H1 (cell line): ENCODE measurements around the gene PGBD5. TPM values are rescaled to one million over a fixed set of nuclear protein-coding genes. Genes with fewer than 3 reads are reported as not detected.

Experiments used
- CTCF ChIA-PET: fragments of 300-600 bp; sonication (Branson Sonifier 250); formaldehyde crosslinking; loops from one replicate; lab custom pipeline; 2021; ENCODE audit not compliant: partially characterized antibody; lab: Charles Lee
- POLR2A ChIA-PET: fragments of 300-600 bp; sonication (Branson Sonifier 250); formaldehyde crosslinking; loops from one replicate; lab custom pipeline; 2021; ENCODE audit warnings: inconsistent platforms; ENCODE audit not compliant: partially characterized antibody; lab: Charles Lee
- DNase-seq, 2 experiments: peaks; one replicate each; pipeline versions ENCODE4 v3.0.0 to v3.0.0-alpha.2; 2010 to 2022; ENCODE audit warnings: low spot score in 2 of 2, low read depth in 1 of 2, mixed read lengths in 1 of 2
- FAIRE-seq: peaks from 2 replicates; lab custom pipeline; 2011; peaks lifted over from hg19 to GRCh38; lab: Jason Lieb, UNC
- H2AFZ ChIP-seq: 2 replicates; pipeline ENCODE4 v1.8.1; 2012; ENCODE audit warnings: low read length, inconsistent platforms
- H2AK5ac ChIP-seq: 2 replicates; pipeline ENCODE4 v1.6.1; 2013; ENCODE audit warnings: low read depth, low read length
- H2BK120ac ChIP-seq: replicated peaks from 2 replicates; pipeline ENCODE3; 2013; ENCODE audit warnings: low read depth, low read length, inconsistent platforms
- H2BK12ac ChIP-seq: 2 replicates; pipeline ENCODE4 v1.6.1; 2013; ENCODE audit warnings: low read depth, low read length
- H2BK15ac ChIP-seq: 2 replicates; pipeline ENCODE4 v1.6.1; 2013; ENCODE audit warnings: low read length
- H2BK20ac ChIP-seq: 2 replicates; pipeline ENCODE4 v1.6.1; 2013; ENCODE audit warnings: low read length
- H2BK5ac ChIP-seq: 2 replicates; pipeline ENCODE4 v1.6.1; 2013; ENCODE audit warnings: low read depth, low read length
- H3K14ac ChIP-seq: 2 replicates; pipeline ENCODE4 v1.6.1; 2013; ENCODE audit warnings: inconsistent platforms; ENCODE audit not compliant: insufficient read length
- H3K18ac ChIP-seq: 2 replicates; pipeline ENCODE4 v1.6.1; 2013; ENCODE audit warnings: low read length; ENCODE audit errors: extremely low read depth
- H3K23ac ChIP-seq: 2 replicates; pipeline ENCODE4 v1.6.1; 2013; ENCODE audit warnings: inconsistent platforms; ENCODE audit not compliant: insufficient read length
- H3K23me2 ChIP-seq: 2 replicates; pipeline ENCODE4 v1.6.1; 2013; ENCODE audit warnings: low read depth, low read length
- H3K27ac ChIP-seq: 2 replicates; pipeline ENCODE4 v1.6.1; 2011; ENCODE audit warnings: low read depth, low read length, inconsistent platforms
- H3K27me3 ChIP-seq, 4 experiments: replicated peaks in 1 of 4; 1 replicate in 1 of 4; 2 replicates in 3 of 4; pipeline versions ENCODE4 v1.6.1 to v1.8.1; 2011 to 2013; ENCODE audit warnings: low read length in 3 of 4, mild to moderate bottlenecking in 3 of 4, inconsistent platforms in 2 of 4, mixed read lengths in 2 of 4, moderate library complexity in 1 of 4; ENCODE audit not compliant: control insufficient read depth in 3 of 4, insufficient read depth in 3 of 4; ENCODE audit errors: extremely low read depth in 1 of 4
- H3K36me3 ChIP-seq, 4 experiments: 2 replicates each; pipeline versions ENCODE4 v1.6.1 to v1.8.1; 2011 to 2013; ENCODE audit warnings: mild to moderate bottlenecking in 4 of 4, low read length in 3 of 4, moderate library complexity in 2 of 4, control low read depth in 1 of 4, inconsistent platforms in 1 of 4; ENCODE audit not compliant: insufficient read depth in 4 of 4, control insufficient read depth in 2 of 4
- H3K4ac ChIP-seq: replicated peaks from 2 replicates; pipeline ENCODE3; 2013; ENCODE audit warnings: low read length, low read depth, mixed read lengths, inconsistent platforms; ENCODE audit not compliant: insufficient read length
- H3K4me1 ChIP-seq, 4 experiments: replicated peaks in 1 of 4; 1 replicate in 1 of 4; 2 replicates in 3 of 4; pipeline versions ENCODE4 v1.6.1 to v1.8.1; 2011 to 2013; ENCODE audit warnings: low read length in 3 of 4, inconsistent platforms in 2 of 4, mixed read lengths in 1 of 4; ENCODE audit not compliant: insufficient read depth in 4 of 4, control insufficient read depth in 3 of 4
- H3K4me2 ChIP-seq, 2 experiments: 2 replicates each; pipeline versions ENCODE4 v1.6.1 to v1.8.1; 2011 to 2013; ENCODE audit warnings: low read depth in 2 of 2, low read length in 2 of 2, control low read depth in 1 of 2, inconsistent platforms in 1 of 2, mild to moderate bottlenecking in 1 of 2; ENCODE audit not compliant: insufficient read depth in 1 of 2
- H3K4me3 ChIP-seq, 4 experiments: fragments of 200-600, 300-600 bp in 1 of 4; sonication (generic), shearing (Covaris generic), sonication (Bioruptor Twin) in 1 of 4; 2 replicates each; pipeline versions ENCODE4 v1.5.1 to v1.8.1; 2011 to 2016; ENCODE audit warnings: low read length in 4 of 4, low read depth in 3 of 4, control low read depth in 2 of 4, inconsistent platforms in 2 of 4, mild to moderate bottlenecking in 2 of 4, mixed read lengths in 1 of 4, moderate library complexity in 1 of 4; ENCODE audit not compliant: insufficient read depth in 2 of 4; ENCODE audit errors: extremely low read depth in 1 of 4
- H3K56ac ChIP-seq: replicated peaks from 2 replicates; pipeline ENCODE3; 2013; ENCODE audit warnings: low read depth, mild to moderate bottlenecking, mixed read lengths, low read length, inconsistent platforms; ENCODE audit not compliant: insufficient read length
- H3K79me1 ChIP-seq: 2 replicates; pipeline ENCODE4 v1.6.1; 2013; ENCODE audit warnings: low read depth, low read length, control low read depth
- H3K79me2 ChIP-seq, 2 experiments: 2 replicates each; pipeline versions ENCODE4 v1.6.1 to v1.8.1; 2012 to 2013; ENCODE audit warnings: low read length in 2 of 2, mild to moderate bottlenecking in 2 of 2, inconsistent platforms in 1 of 2; ENCODE audit not compliant: insufficient read depth in 2 of 2, control insufficient read depth in 1 of 2
- H3K9ac ChIP-seq, 4 experiments: replicated peaks in 1 of 4; 1 replicate in 1 of 4; 2 replicates in 3 of 4; pipeline versions ENCODE4 v1.6.1 to v1.8.1; 2011 to 2013; ENCODE audit warnings: low read depth in 3 of 4, low read length in 3 of 4, control low read depth in 2 of 4, mild to moderate bottlenecking in 2 of 4, moderate library complexity in 2 of 4, inconsistent platforms in 1 of 4; ENCODE audit errors: extremely low read depth in 1 of 4
- H3K9me3 ChIP-seq, 2 experiments: 2 replicates each; pipeline versions ENCODE4 v1.6.1 to v1.8.1; 2012 to 2013; ENCODE audit warnings: mild to moderate bottlenecking in 2 of 2, moderate library complexity in 2 of 2, control low read depth in 1 of 2, inconsistent platforms in 1 of 2, low read depth in 1 of 2, low read length in 1 of 2, mixed read lengths in 1 of 2; ENCODE audit not compliant: insufficient read depth in 2 of 2
- H4K20me1 ChIP-seq, 2 experiments: replicated peaks in 1 of 2; 2 replicates each; pipeline versions ENCODE3 to v1.8.1; 2011 to 2013; ENCODE audit warnings: inconsistent platforms in 2 of 2, low read length in 2 of 2, mild to moderate bottlenecking in 1 of 2; ENCODE audit not compliant: insufficient read depth in 2 of 2, control insufficient read depth in 1 of 2
- H4K5ac ChIP-seq: 2 replicates; pipeline ENCODE4 v1.6.1; 2013; ENCODE audit warnings: low read length, low read depth, mixed read lengths, inconsistent platforms; ENCODE audit not compliant: insufficient read length
- H4K8ac ChIP-seq: 2 replicates; pipeline ENCODE4 v1.8.0; 2013; ENCODE audit warnings: mild to moderate bottlenecking, moderate library complexity, low read length, inconsistent platforms; ENCODE audit not compliant: insufficient read depth; ENCODE audit errors: extremely low read depth
- H4K91ac ChIP-seq: replicated peaks from 2 replicates; pipeline ENCODE3; 2013; ENCODE audit warnings: low read length, mixed read lengths, inconsistent platforms; ENCODE audit not compliant: insufficient read length
- ATF2 ChIP-seq: IDR thresholded peaks from 2 replicates; pipeline ENCODE4 v1.6.1; 2012; ENCODE audit warnings: low read length, inconsistent platforms
- ATF3 ChIP-seq: IDR thresholded peaks from 2 replicates; pipeline ENCODE4 v1.6.1; 2011; ENCODE audit warnings: low read depth, mild to moderate bottlenecking, low read length; ENCODE audit not compliant: insufficient read depth
- CBX5 ChIP-seq: fragments of 300-800, 300-1000 bp; sonication (generic); IDR thresholded peaks from 2 replicates; pipeline ENCODE4 v1.7.1; 2016; ENCODE audit warnings: antibody characterized with exemption, low read length, low read depth
- EP300 ChIP-seq, 2 experiments: IDR thresholded peaks; 1 replicate in 1 of 2; 2 replicates in 1 of 2; pipeline ENCODE4 v1.6.1; 2011 to 2012; ENCODE audit warnings: low read depth in 2 of 2, low read length in 2 of 2, mild to moderate bottlenecking in 2 of 2, borderline replicate concordance in 1 of 2, inconsistent platforms in 1 of 2, moderate library complexity in 1 of 2
- FOSL1 ChIP-seq: IDR thresholded peaks from 2 replicates; pipeline ENCODE4 v1.6.1; 2011; ENCODE audit warnings: mild to moderate bottlenecking, low read depth, low read length, moderate library complexity; ENCODE audit not compliant: insufficient read depth
- KDM5A ChIP-seq: fragments of 200-600 bp; IDR thresholded peaks from 2 replicates; pipeline ENCODE4 v1.7.1; 2012; ENCODE audit warnings: mild to moderate bottlenecking, low read length, inconsistent platforms, mixed read lengths
- NRF1 ChIP-seq: IDR thresholded peaks from 2 replicates; pipeline ENCODE4 v1.6.1; 2011; ENCODE audit warnings: mild to moderate bottlenecking, low read depth, low read length, improper control_type of control experiment
- SAP30 ChIP-seq: fragments of 300-600 bp; sonication (generic); IDR thresholded peaks from 2 replicates; pipeline ENCODE4 v1.7.1; 2012; ENCODE audit warnings: low read length, moderate library complexity, mild to moderate bottlenecking, inconsistent platforms; ENCODE audit not compliant: insufficient read depth, insufficient replicate concordance
- SIRT6 ChIP-seq: IDR thresholded peaks from one replicate; pipeline ENCODE4 v1.7.1; 2012; ENCODE audit warnings: low read length, inconsistent platforms
- SP1 ChIP-seq: IDR thresholded peaks from 2 replicates; pipeline ENCODE4 v1.6.1; 2011; ENCODE audit warnings: low read depth, low read length
- TAF1 ChIP-seq: IDR thresholded peaks from 2 replicates; pipeline ENCODE4 v1.6.1; 2011; ENCODE audit warnings: mild to moderate bottlenecking, low read depth, low read length
- WGBS, 2 experiments: shearing (Covaris generic) in 1 of 2; methylation state at CpG; one replicate each; pipeline versions ENCODE4 v1.1.6 to v1.1.7; 2013 to 2015; ENCODE audit warnings: low lambda C conversion rate in 2 of 2, mixed read lengths in 2 of 2, inconsistent platforms in 1 of 2, low coverage in 1 of 2, missing lambda C conversion rate in 1 of 2; ENCODE audit not compliant: insufficient replicate concordance in 2 of 2, insufficient coverage in 1 of 2, insufficient read length in 1 of 2; ENCODE audit errors: extremely low coverage in 1 of 2, missing lambda C conversion rate in 1 of 2; 5-methylcytosine and 5-hydroxymethylcytosine counted together
- polyA plus RNA-seq, 7 experiments: library from polyadenylated mRNA; depleted of rRNA in 3 of 7; stranded (reverse) in 5 of 7; unstranded in 2 of 7; fragments of >200 nt in 5 of 7; fragments of 200-250 nt in 2 of 7; gene quantifications; 1 replicate in 5 of 7; 2 replicates in 1 of 7; 4 replicates in 1 of 7; pipeline versions ENCODE4 v1.2.1 to v1.2.3, GENCODE V29; 2011 to 2013; ENCODE audit warnings: missing spikeins in 2 of 7, mixed read lengths in 2 of 7
- total RNA-seq: library from RNA; stranded (reverse); fragmentation: NEBNext Ultra II Directional; extraction: Animal tissue kit (Norgen Biotek cat#: 25700); gene quantifications from 2 replicates; pipeline ENCODE4 v1.2.1, GENCODE V29; 2021

The PGBD5 gene
- total and polyA plus RNA-seq, 2 of the 8 experiments (the other 6 are each of a cell fraction or from before 2014, with no cell fraction given), result 16.3 to 18.4 TPM

GRCh38 chr1:230285351-230285750 lies 140.8 kb downstream of the PGBD5 start:
- WGBS, 2 experiments, result 83% methylated on average over 7 of the region's 7 CpGs; no CpG with 5 or more reads in 1 of the 2 experiments
- Histone ChIP-seq H3K4me3 (no peak overlapping the region), H4K5ac (no peak overlapping the region), H3K9me3 (no peaks in the 10 kb centered on the region), H3K4me2 (no peak overlapping the region), H3K4ac (no peak overlapping the region), H3K14ac (no peak overlapping the region), H3K4me1 (peaks cover 0 to 4% (median 0%) of the 10 kb centered on the region in 4 experiments; a peak in 4 of 7 replicates), H3K27ac (no peak overlapping the region), H3K36me3 (no peaks in the 10 kb centered on the region; a peak in 1 of 8 replicates), H2AK5ac (no peak overlapping the region), H3K23ac (no peak overlapping the region), H2BK5ac (no peak overlapping the region), H2BK12ac (no peak overlapping the region), H2BK20ac (no peak overlapping the region), H3K18ac (no peak overlapping the region), H3K79me1 (no peaks in the 10 kb centered on the region), H3K79me2 (no peaks in the 10 kb centered on the region), H2BK120ac (no peak overlapping the region), H3K23me2 (no peaks in the 10 kb centered on the region), H4K20me1 (no peaks in the 10 kb centered on the region), H2AFZ (no peak overlapping the region), H3K56ac (no peak overlapping the region), H4K8ac (no peak overlapping the region), H3K9ac (no peak overlapping the region), H2BK15ac (no peak overlapping the region), H3K27me3 (no peaks in the 10 kb centered on the region), H4K91ac (no peak overlapping the region)
- FAIRE-seq (no peak), DNase-seq (no peak)
- TF ChIP-seq NRF1, result no peak
- TF ChIP-seq SIRT6, result no peak
- no peak for TF ChIP-seq FOSL1
- no peak for TF ChIP-seq SP1
- TF ChIP-seq CBX5, result no peak
- no peak for TF ChIP-seq KDM5A
- TF ChIP-seq ATF2, result no peak
- TF ChIP-seq ATF3, result no peak
- no peak for TF ChIP-seq SAP30
- no peak for TF ChIP-seq TAF1
- no peak for TF ChIP-seq EP300 (IDR thresholded peaks at IDR 0.05; ENCODE audit: borderline replicate concordance in 1 of 2, low read depth in 2 of 2, low read length in 2 of 2)
- ChIA-PET POLR2A (interaction anchor here (1.3 kb wide), 1 partner anchor 20 kb away, joined by 3 read pairs; no protein-coding TSS in a partner anchor), CTCF (no interaction called here)
